SK-N-MC (cell line): ENCODE measurements around the gene DSCAML1.

Source experiments
- DNase-seq: peaks from one replicate; pipeline ENCODE4 v3.0.0-alpha.2; 2011; ENCODE audit warnings: low read depth, low spot score
- H3K27ac ChIP-seq: fragments of 200-600 bp; sonication (generic); 2 replicates; pipeline ENCODE4 v1.5.1; 2016; ENCODE audit warnings: mixed run types
- H3K36me3 ChIP-seq: fragments of 200-600 bp; sonication (generic); 2 replicates; pipeline ENCODE4 v1.6.1; 2017; ENCODE audit warnings: antibody characterized with exemption, low read length, mixed read lengths; ENCODE audit not compliant: insufficient read depth
- H3K4me3 ChIP-seq: fragments of 200-600 bp; sonication (generic); 2 replicates; pipeline ENCODE4 v1.5.1; 2016
- H3K9ac ChIP-seq: fragments of 200-600 bp; sonication (generic); 2 replicates; pipeline ENCODE4 v1.8.0; 2017; ENCODE audit warnings: mixed run types, mixed read lengths; ENCODE audit not compliant: insufficient read length
- H3K9me3 ChIP-seq: fragments of 200-600 bp; sonication (generic); 2 replicates; pipeline ENCODE4 v1.6.1; 2017; ENCODE audit warnings: low read depth, mild to moderate bottlenecking, antibody characterized with exemption, low read length, moderate library complexity, mixed read lengths
- EZH2 ChIP-seq: fragments of 200-600 bp; sonication (generic); IDR thresholded peaks from one replicate; pipeline ENCODE4 v1.6.1; 2017; ENCODE audit warnings: antibody characterized with exemption
- FOXP2 ChIP-seq: optimal IDR thresholded peaks from 2 replicates; pipeline ENCODE3; 2011; ENCODE audit warnings: mild to moderate bottlenecking, moderate library complexity; ENCODE audit not compliant: insufficient read depth; ENCODE audit errors: extremely low read length, control extremely low read depth
- POLR2AphosphoS5 ChIP-seq: IDR thresholded peaks from 2 replicates; pipeline ENCODE4 v1.6.1; 2012; ENCODE audit warnings: mild to moderate bottlenecking, low read depth, low read length, borderline replicate concordance

Gene DSCAML1

DNA sequence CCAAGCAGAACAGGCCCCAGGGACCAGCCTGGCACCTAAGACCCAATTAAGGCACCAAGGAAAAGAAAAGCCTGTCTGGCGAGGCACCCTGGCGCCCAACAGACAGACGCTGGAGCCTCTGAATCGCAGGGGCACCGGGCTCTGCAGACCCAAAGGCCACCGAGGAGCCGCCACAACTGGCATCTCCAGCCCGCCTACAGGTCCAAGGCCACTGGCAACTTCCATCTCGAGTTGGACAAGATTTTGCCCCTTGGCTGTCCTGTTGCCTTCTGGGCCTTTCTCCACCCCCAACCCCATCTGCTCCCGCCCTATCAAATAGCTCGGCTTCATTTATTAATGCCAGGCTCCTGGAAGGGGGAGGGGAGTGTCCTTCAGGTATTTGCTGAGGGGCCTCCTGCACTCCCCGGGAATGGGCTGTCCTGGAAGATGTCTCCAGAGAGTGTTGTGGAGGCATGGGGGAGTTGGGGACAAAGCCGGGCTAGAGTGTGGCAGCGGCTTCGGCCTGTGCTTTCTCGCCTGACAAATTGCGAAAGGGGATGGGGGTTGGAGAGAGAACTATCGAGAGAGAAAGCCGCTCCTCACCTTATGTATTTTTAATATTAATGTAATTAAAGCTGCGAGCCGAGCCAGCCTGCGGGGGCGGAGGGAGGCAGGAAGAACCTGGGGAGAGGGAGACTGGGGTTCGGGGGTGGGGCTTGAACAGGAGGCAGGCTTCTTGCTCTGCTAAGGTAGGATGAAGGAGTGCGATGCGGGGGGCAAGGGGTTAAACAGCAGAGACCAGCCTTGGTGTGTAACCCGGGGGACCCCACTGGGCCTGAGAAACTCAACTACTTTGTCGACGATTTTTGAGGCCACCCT, 2.0 kb downstream of the DSCAML1 start:
- Histone ChIP-seq H3K9me3 (no peaks in the 10 kb centered on the region), H3K36me3 (no peaks in the 10 kb centered on the region), H3K9ac (no peak overlapping the region), H3K27ac (no peak overlapping the region), H3K4me3 (no peak overlapping the region)
- TF ChIP-seq FOXP2 (no peak), POLR2AphosphoS5 (no peak), EZH2 (no peak)
- no peak for DNase-seq

DNA sequence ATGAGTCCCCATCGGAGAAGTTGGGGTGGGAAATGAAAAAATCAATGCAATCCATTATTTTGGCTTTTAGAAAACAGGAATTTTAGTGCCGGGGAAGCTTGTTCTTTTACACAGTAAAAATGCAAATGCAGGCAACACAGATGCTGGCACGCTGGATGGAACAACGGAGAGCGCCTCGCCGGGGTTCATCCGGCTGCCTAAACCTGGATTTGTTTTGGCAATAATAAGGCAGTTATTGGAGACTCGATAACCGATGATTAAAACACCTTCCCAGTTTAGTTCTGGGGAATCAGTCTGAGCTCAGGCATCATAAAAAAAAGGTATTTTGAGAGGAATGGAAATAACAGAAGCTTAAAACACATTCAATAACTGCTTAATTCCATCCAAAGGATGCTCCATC, 2.9 kb downstream of the DSCAML1 start:
- Histone ChIP-seq H3K36me3 (no peaks in the 10 kb centered on the region), H3K4me3 (no peak overlapping the region), H3K9me3 (no peaks in the 10 kb centered on the region), H3K27ac (no peak overlapping the region), H3K9ac (no peak overlapping the region)
- TF ChIP-seq FOXP2 (no peak), POLR2AphosphoS5 (no peak), EZH2 (no peak)
- no peak for DNase-seq

DNA sequence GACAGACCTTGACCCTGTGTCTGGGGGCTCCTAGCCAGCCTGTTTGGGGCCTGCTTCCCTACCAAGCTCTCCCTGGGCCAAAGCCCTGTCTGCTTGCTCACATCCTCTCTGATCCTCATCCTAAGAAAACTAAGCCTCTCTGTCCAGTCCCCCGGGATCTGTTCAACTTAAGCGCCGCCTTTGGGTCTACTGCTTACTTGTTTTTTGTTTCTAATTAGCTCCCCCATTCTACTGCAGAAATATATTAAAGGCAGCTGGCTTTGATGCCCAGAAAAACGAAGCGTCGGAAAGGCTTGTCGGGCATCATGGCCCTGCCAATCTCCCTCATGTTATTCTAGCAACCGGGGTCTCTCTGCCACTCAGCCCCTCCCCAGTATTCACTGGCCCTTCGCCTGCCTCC, 3.4 kb downstream of the DSCAML1 start:
- TF ChIP-seq EZH2 (no peak), POLR2AphosphoS5 (no peak), FOXP2 (no peak)
- Histone ChIP-seq H3K9me3 (no peaks in the 10 kb centered on the region), H3K4me3 (no peak overlapping the region), H3K9ac (no peak overlapping the region), H3K27ac (no peak overlapping the region), H3K36me3 (no peaks in the 10 kb centered on the region)
- no peak for DNase-seq

DNA sequence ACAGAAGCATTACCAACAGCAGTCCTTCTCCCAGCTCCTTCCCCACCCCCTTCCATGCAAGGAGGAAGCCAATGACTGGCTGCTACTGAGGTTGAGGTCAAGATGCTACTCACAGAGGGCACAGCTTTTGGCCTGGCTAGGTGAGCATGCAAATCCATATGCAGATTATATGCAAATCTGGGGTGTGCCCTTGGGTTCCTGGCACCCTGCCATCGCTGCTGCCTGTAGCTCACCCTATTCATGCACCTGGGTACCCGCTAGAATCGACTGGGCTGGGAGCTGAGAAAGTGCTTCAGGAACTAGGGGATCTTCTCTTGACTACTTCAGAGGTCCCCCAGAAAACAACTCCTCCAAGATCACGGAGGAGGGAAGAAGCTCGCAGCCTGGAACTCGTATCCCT, 4.0 kb downstream of the DSCAML1 start:
- TF ChIP-seq POLR2AphosphoS5: no peak
- TF ChIP-seq EZH2: no peak
- no peak for TF ChIP-seq FOXP2
- no peak for DNase-seq
- Histone ChIP-seq H3K4me3 (no peak overlapping the region), H3K9me3 (no peaks in the 10 kb centered on the region), H3K9ac (no peak overlapping the region), H3K36me3 (no peaks in the 10 kb centered on the region), H3K27ac (no peak overlapping the region)

DNA sequence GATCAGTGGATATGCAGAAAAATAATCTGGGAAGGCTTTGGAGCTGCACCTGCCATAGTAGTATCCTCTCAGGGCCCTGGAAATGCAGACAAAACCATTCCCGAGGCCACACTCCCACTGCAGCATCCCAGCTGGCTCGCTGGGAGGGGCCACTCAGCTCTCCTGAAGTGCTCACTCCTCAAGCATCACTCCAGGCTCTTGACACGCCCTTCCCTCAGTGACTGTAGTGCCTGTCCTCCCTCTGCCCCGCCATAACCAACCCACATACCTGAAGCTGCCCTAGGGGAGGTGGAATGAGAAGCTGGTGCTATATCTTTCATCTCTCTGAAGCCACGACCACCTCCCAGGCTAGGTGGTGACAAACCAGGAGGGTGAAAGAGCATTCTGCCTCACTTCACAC, 4.8 kb downstream of the DSCAML1 start:
- Histone ChIP-seq H3K27ac (no peak overlapping the region), H3K9ac (no peak overlapping the region), H3K4me3 (no peak overlapping the region), H3K9me3 (no peaks in the 10 kb centered on the region), H3K36me3 (no peaks in the 10 kb centered on the region)
- no peak for TF ChIP-seq FOXP2
- TF ChIP-seq POLR2AphosphoS5: no peak
- no peak for TF ChIP-seq EZH2
- DNase-seq: no peak

DNA sequence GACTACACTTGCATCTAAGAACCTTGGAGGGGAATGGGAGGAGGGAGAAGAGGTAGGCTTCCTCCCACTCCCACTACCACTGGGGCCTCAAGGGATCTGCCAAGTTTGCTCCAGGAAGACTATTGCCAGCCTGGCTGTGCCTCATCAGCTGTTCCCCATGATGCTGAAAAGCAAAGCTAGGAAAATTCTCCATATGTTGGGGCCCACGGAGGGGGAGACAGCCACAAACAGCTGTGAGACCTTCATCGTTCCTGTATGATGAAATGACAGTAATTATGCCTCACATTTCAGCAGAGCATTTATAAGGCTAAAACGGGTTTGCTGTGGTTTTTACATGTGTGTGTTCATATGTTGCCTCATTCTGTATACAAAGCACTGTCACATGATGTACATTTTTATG, 6.7 kb downstream of the DSCAML1 start:
- DNase-seq: no peak
- H3K36me3 ChIP-seq: no peaks in the 10 kb centered on the region
- H3K4me3 ChIP-seq: no peak overlapping the region
- H3K9ac ChIP-seq: no peak overlapping the region
- no peaks in the 10 kb centered on the region for H3K9me3 ChIP-seq
- no peak for TF ChIP-seq FOXP2
- TF ChIP-seq EZH2: no peak
- no peak for TF ChIP-seq POLR2AphosphoS5
- H3K27ac ChIP-seq: no peak overlapping the region

DNA sequence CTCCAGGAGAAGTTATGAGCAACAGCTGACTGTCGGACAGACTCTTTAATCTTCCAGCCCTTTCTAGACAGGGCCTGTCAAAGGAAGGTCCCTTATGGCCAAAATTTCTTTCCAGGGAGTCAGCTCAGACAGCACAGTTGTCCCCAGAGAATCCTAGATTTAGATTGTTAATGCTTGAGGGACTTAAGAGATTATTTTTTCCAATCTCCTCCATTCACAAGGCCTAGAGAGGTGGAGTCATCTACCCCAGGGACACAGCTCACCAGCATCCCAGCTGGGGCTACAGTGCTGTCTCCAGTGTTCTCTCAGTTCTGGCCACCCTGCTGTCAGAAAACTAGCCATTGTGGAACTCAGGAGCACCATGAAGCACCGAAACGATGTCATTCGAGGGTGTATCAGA, 7.8 kb downstream of the DSCAML1 start:
- no peak overlapping the region for H3K4me3 ChIP-seq
- TF ChIP-seq EZH2 (no peak), POLR2AphosphoS5 (no peak), FOXP2 (no peak)
- H3K9me3 ChIP-seq: no peaks in the 10 kb centered on the region
- DNase-seq: no peak
- H3K36me3 ChIP-seq: no peaks in the 10 kb centered on the region
- no peak overlapping the region for H3K9ac ChIP-seq
- H3K27ac ChIP-seq: no peak overlapping the region

DNA sequence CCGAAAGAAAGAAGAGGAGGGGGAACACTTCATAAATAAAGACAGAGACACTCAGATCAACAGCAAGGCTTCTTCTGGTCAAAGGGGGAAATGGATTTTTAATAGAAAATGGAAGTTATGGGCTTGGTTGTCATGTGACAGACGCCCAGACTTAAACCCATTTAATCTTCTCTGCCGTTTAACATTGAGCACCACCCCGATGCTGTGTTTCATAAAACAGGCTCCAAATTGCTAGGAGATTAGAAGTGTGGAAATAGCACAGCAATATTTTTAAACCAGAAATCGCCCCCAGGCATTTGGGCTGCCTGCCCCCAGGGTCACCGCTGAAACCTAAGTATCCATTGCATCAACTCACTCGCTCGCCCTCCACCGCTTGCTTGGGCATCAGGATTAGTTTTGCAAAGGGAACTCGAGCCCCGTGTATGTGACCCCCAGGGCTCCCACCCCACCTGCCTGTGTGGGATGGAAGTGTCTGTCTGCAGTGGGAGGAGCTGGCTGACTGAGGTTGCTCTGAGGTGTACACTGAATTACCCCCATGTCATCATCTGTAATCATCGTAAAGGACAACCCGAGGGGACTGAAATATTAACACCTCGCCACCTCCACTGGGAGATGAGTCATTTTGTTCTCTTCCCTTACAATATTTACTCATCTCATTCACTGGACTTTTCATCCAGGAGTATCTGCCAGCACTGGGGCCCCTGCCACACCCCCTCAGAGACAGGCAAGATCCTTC, 10.7 kb downstream of the DSCAML1 start:
- no peak overlapping the region for H3K4me3 ChIP-seq
- no peak overlapping the region for H3K9ac ChIP-seq
- TF ChIP-seq POLR2AphosphoS5 (no peak), FOXP2 (no peak), EZH2 (no peak)
- H3K36me3 ChIP-seq: no peaks in the 10 kb centered on the region
- H3K27ac ChIP-seq: no peak overlapping the region
- DNase-seq: no peak
- H3K9me3 ChIP-seq: no peaks in the 10 kb centered on the region

DNA sequence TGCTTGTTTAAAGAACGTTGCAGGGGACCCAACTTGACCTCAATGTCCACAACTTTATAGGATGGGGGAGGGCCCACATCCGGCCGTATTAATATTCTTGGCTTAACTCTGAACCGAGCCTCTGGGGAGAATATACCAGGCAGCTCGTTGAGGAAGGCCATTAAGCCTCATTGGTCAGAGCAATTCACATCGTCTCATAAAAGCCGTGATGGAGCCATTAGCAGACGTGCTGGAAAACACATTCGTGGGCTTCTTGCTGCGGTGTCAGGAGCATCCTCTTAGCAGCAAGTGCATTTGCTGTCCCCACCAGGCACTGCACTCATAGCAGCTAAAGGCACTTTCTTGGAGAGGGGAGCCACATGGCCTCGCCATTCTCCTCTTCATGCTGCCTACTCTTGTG, 14.9 kb downstream of the DSCAML1 start:
- Histone ChIP-seq H3K36me3 (no peaks in the 10 kb centered on the region), H3K27ac (no peak overlapping the region), H3K4me3 (no peak overlapping the region), H3K9ac (no peak overlapping the region), H3K9me3 (no peaks in the 10 kb centered on the region)
- DNase-seq: no peak
- TF ChIP-seq EZH2: no peak
